HG03175 (cell line): ENCODE results near the gene NUDT6.
"Not testable (repeated sequence)": the region's sequence is repeated elsewhere in the genome, so short reads cannot be mapped to it uniquely, and the experiment has no call there.

ENCODE experiments used
- ATAC-seq: cut with Tn5 transposase; IDR thresholded peaks from one replicate; pipeline ENCODE4 v1.9.1; 2021; ENCODE audit warnings: mild to moderate bottlenecking, moderate library complexity; ENCODE audit not compliant: unreplicated experiment

Gene NUDT6

GRCh38 chr4:122879001-122879400 lies 43.4 kb downstream of the NUDT6 start:
- ATAC-seq, result no peak

- ATAC-seq, result no peak
These were observed 45.9 kb downstream of the NUDT6 start for GRCh38 chr4:122876456-122876855.

- no peak for ATAC-seq
These were observed 46.4 kb downstream of the NUDT6 start for GRCh38 chr4:122875949-122876348.

- ATAC-seq, result no peak
These were observed 48.4 kb downstream of the NUDT6 start for GRCh38 chr4:122873821-122874593.

DNA sequence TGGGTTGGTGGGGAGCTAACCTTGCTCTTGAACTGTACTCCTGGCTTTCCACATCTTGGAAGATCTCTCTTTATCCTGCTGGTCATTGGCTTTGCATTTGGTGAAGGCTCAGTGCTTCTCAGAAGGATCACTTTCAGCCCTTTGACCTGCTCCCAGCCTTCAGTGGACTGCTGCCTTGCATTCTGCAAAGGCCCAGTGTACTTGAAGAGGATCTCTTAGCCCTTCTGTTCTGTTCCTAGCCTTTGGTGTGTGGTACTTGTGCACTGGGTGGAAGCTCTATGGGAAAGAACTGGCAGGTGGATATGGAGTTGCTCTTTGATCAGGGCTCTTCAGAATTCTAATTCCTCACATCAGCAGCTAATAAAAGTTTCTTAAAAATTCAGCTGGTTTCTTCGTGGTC lies 49.3 kb downstream of the NUDT6 start:
- ATAC-seq, result no peak

- ATAC-seq, result not testable (repeated sequence)
These were observed 54.2 kb downstream of the NUDT6 start for GRCh38 chr4:122868235-122868634.

DNA sequence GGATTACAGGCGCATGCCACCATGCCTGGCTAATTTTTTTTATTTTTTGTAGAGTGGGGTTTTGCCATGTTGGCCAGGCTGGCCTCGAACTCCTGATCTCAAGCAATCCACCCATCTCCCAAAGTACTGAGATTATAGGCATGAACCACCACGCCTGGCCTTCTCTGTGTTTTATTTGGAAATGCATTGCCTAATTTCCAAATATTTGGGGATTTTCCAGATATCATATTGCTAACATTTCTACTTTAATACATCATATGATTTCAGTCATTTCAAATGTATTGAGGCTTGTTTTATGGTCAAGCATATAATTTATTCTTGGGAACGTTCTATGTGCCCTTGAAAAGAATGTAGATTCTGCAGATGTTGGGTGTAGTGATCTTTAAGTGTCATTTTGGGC lies 57.0 kb downstream of the NUDT6 start:
- no peak for ATAC-seq

- ATAC-seq, result no peak
These were observed 58.8 kb downstream of the NUDT6 start for GRCh38 chr4:122863639-122864038.

GRCh38 chr4:122861172-122861943 lies 61.0 kb downstream of the NUDT6 start:
- ATAC-seq, result no peak

DNA sequence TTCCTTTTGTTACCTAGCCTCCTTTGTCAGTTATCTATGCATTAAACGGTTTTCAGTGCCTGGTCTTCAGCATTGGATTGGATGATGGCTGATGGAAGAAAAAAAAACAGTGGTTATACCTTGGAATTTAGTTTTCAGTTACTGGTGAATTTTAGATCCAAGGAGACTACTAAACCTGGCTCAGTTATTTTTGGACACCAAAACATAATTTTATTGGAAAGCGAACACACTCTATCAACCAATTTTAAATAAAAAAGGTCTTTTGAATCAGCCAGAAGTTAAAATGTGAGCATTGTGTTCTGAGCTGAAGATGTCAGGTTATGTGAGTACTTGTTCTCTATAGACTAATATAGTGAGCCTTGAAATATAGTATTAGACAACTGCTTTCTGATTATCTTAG lies 63.7 kb downstream of the NUDT6 start:
- ATAC-seq, result no peak

GRCh38 chr4:122857160-122857559 lies 65.2 kb downstream of the NUDT6 start:
- ATAC-seq, result no peak

GRCh38 chr4:122855353-122855890 lies 67.0 kb downstream of the NUDT6 start:
- ATAC-seq, result no peak

DNA sequence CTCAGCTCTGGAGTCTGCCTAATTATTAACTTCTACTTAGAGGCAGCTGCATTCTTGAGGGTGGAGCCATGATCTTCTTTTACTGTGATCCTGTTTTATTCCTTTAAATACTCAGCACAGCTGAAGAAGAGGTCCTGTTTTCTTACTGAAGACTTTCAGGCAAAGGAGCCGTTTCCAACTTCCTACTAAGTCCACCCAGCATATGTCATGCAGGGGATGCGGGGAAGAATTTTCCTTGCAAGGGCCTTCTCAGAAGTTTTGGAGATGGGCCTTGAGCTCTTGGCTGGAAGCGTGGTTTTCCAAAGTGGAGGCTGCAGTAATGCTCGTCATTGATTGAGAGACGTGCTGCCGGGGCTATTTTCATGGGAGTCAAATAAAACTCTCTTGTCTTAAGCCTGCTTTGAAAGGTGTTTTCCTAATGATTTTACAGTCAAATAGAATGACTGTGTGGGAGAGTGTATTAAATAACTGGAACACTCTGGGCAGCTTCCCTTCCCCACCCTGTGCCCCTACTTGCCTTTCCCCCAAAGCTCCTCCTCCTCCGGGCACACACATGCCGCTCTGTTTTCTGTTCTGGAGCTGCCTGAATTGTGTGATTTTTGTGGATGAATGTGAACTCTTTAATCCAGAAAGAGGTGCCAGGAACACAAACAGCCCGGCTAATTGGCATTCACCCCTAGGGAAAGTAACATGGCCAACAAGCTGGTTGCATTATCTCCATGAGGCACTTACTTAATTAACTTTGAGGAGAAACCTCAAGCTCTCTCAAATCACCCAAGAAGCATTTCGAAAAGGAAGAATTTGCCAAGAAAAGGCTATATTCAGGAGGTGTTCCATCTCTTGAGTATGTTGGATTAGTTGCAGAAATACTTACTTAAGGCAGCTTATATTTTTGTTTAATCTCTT lies 67.7 kb downstream of the NUDT6 start:
- ATAC-seq, result no peak

DNA sequence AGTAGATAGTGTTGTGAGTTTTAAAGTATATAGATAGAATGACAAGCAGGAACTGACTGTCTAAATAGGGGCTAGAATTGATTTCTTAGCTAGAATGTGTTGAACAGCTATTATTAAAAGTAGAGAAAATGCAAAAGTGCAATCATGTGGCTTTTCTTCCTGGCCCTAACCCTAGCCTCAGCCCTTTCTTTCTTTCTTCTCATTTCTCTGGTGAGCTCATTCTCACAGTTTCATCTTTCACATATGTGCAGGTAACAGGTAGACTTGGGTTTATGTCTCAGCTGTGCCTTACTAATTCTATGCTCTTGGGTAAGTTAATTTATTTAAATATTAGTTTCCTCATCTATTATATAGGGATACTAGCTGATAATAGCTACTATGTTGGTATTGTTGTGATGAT lies 70.8 kb downstream of the NUDT6 start:
- no peak for ATAC-seq

GRCh38 chr4:122849789-122850188 lies 72.6 kb downstream of the NUDT6 start:
- ATAC-seq, result not testable (repeated sequence)

DNA sequence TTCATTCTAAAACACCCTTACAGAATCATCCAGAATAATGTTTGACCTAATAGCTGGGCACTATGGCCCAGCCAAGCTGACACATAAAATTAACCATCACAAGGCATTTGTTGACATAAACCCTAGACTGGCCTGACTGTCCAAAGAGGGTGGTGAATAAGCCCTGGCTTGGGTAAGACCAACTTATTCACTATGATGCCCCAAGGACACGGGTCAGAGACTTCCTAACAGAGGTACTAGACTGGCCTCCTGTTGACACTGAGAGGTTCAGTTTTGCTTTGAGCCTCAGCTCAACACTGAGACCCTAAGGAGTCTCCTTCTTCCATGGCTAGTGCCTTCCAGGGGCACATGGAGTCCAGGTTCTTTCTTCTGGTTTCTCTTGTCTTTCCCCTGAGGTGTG lies 74.5 kb downstream of the NUDT6 start:
- no peak for ATAC-seq

DNA sequence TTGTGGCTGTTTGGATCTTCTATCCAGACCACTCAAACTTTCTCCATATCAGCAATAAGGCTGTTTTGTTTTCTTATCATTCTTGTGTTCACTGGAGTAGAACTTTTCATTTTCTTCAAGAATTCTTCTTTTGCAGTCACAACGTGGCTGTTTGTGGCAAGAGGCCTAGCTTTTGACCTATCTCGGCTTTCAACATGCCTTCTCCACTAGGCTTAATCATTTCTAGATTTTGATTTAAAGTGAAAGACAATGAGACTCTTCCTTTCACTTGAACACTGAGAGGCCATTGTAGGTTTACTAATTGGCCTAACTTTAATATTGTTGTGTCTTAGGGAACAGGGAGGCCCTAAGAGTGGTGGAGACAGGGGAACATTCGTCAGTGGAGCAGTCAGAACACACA lies 76.6 kb downstream of the NUDT6 start:
- ATAC-seq, result no peak

DNA sequence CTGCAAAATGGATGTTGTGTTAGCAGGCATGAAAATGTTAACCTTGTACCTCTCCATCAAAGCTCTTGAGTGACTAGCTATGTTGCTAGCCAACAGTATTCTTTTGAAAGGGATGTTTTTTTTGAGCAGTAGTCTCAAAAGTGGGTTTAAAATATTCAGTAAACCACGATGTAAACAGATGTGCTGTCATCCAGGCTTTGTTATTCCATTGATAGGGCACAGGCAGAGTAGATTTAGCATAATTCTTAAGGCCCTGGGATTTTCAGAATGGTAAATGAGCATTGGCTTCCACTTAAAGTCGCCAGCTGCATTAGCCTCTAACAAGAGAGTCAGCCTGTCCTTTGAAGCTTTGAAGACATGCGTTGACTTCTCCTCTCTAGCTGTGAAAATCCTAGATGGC lies 77.3 kb downstream of the NUDT6 start:
- ATAC-seq, result no peak

GRCh38 chr4:122844391-122844790 lies 78.0 kb downstream of the NUDT6 start:
- ATAC-seq, result not testable (repeated sequence)

GRCh38 chr4:122842984-122843531 lies 79.3 kb downstream of the NUDT6 start:
- ATAC-seq, result no peak
